ENCODE results near the gene TLE2. TPM values are rescaled to one million over a fixed set of nuclear protein-coding genes. Genes with fewer than 3 reads are reported as not detected.

The TLE2 gene
- 40.4 and 61.2 TPM in 2 replicates for total RNA-seq

GRCh38 chr19:3029065-3029923 is at the start of gene TLE2:
TLE2 (minus strand) TSS chr19:3029280; CDS start chr19:3028904, 376 bp downstream.

GRCh38 chr19:3062165-3063105 is 33.4 kb upstream of the TLE2 start, which contains the start of gene TLE5:
TLE5 (minus strand) TSS chr19:3062495; CDS start chr19:3062200, 295 bp downstream.

GRCh38 chr19:2977001-2977745 is 51.9 kb downstream of the TLE2 start, which contains the start of gene TLE6:
TLE6 (plus strand) TSS chr19:2977564; CDS start chr19:2978234, 670 bp downstream.

Other genes starting within 250 kb of the TLE2 start
- 46.9 and 50.5 TPM in 2 replicates for gene SGTA, start 246.0 kb downstream of the TLE2 start, total RNA-seq
- gene THOP1, start 243.8 kb downstream of the TLE2 start, total RNA-seq: 33.2 and 41.6 TPM in 2 replicates
- gene ZNF554, start 209.4 kb downstream of the TLE2 start, total RNA-seq: 2.6 and 4.4 TPM in 2 replicates
- 4.3 and 4.4 TPM in 2 replicates for gene ZNF555, start 187.8 kb downstream of the TLE2 start, total RNA-seq
- gene ZNF556, start 161.9 kb downstream of the TLE2 start, total RNA-seq: not detected in 2 replicates
- gene ZNF57, start 128.4 kb downstream of the TLE2 start, total RNA-seq: 1.5 and 2.2 TPM in 2 replicates
- 1.6 and 4.5 TPM in 2 replicates for gene ZNF77, start 84.3 kb downstream of the TLE2 start, total RNA-seq
- 0.25 and 3.8 TPM in 2 replicates for gene TLE6, start 51.7 kb downstream of the TLE2 start, total RNA-seq
- gene TLE5, start 33.2 kb upstream of the TLE2 start, total RNA-seq: 197 and 243 TPM in 2 replicates
- 48.4 and 53.4 TPM in 2 replicates for gene GNA11, start 65.1 kb upstream of the TLE2 start, total RNA-seq
- gene GNA15, start 106.8 kb upstream of the TLE2 start, total RNA-seq: not detected in 2 replicates
- gene S1PR4, start 149.5 kb upstream of the TLE2 start, total RNA-seq: not detected in 2 replicates
- gene NCLN, start 156.7 kb upstream of the TLE2 start, total RNA-seq: 41.8 and 58.0 TPM in 2 replicates
- gene CELF5, start 195.4 kb upstream of the TLE2 start, total RNA-seq: not detected in 2 replicates